Activated naive CD8-positive, alpha-beta T cell treated with anti-CD3 and anti-CD28 coated beads for 36 hours (primary cell): ENCODE data around the gene QARS1. TPM values are rescaled to one million over a fixed set of nuclear protein-coding genes. Genes with fewer than 3 reads are reported as not detected.

Experiments
- DNase-seq: peaks from one replicate; pipeline ENCODE4 v3.0.0; 2021
- H3K27ac Mint-ChIP-seq: one replicate; pipeline ENCODE4 v1.8.0; 2022; ENCODE audit warnings: mild to moderate bottlenecking, moderate library complexity, mixed read lengths
- H3K27me3 Mint-ChIP-seq: one replicate; pipeline ENCODE4 v1.8.0; 2022; ENCODE audit warnings: mild to moderate bottlenecking, mixed read lengths
- H3K36me3 Mint-ChIP-seq: one replicate; pipeline ENCODE4 v1.8.0; 2021; ENCODE audit warnings: mild to moderate bottlenecking, mixed read lengths
- H3K4me1 Mint-ChIP-seq: one replicate; pipeline ENCODE4 v1.8.0; 2021; ENCODE audit warnings: mixed read lengths
- H3K4me3 Mint-ChIP-seq: one replicate; pipeline ENCODE4 v1.8.0; 2022; ENCODE audit warnings: mild to moderate bottlenecking, moderate library complexity, mixed read lengths
- H3K9me3 Mint-ChIP-seq: one replicate; pipeline ENCODE4 v1.8.0; 2022; ENCODE audit warnings: mixed read lengths
- total RNA-seq, 2 experiments: library from RNA; stranded (reverse); gene quantifications; one replicate each; pipeline ENCODE4 v1.2.3, GENCODE V29; 2021

QARS1 gene
- total RNA-seq, 2 experiments from 2014 or later = 252 to 272 TPM

DNA sequence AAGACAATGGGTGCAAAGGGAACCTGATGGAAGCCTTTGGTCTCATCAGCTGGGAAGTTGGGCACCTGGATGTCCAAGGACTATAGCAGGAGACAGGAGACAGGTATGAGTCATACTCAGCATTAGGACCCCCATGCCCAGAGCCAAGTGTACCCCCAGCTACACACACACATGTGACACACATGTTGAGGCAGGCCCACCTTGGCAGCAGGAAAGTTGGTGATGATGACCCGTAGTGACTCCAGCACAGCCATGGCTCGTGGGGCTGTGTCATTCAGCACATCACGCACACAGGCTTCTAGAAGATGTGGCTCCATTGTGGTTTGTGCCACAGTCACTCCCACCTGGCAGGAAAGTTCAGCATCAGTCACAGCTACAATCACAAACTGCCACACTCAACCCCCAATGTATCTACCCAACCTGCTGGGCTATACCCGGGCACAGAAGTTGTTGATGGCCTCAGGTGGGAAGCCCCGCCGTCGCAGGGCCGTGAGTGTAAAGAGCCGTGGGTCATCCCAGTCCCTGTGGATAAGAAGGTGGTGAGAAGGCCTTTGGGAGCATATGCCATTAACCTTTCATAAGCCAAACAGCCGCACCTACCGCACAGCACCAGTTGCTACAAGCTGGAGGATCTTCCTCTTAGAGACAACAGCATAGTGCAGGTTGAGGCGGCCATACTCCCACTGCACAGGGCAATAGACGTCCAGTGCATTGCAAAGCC, 5.5 kb downstream of the QARS1 start:
- no peak overlapping the region for H3K4me3 Mint-ChIP-seq
- H3K9me3 Mint-ChIP-seq = no peaks in the 10 kb centered on the region
- H3K27me3 Mint-ChIP-seq = no peaks in the 10 kb centered on the region
- no peak for DNase-seq
- H3K27ac Mint-ChIP-seq = no peak overlapping the region
- H3K36me3 Mint-ChIP-seq = peaks cover 29% of the 10 kb centered on the region
- peaks cover 16% of the 10 kb centered on the region for H3K4me1 Mint-ChIP-seq

DNA sequence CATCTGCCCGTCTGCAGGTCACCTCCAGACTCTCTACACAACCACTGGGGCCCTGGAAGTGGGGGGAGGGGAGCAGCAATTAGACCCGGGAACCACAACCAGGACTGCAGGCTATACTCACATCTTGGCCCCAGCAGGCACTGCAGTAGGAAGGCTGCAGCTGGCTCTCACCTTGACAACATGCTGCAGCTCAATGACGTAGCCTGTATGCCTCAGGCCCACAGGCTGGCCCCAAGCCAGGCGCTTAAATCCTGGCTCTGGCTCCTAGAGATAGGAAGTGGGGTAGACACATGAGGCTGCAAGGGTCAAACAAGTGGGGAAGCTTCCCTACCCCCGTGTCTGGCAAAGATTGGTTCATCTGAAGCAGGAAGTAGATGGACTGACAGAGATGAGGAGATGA, 6.1 kb downstream of the QARS1 start:
- H3K4me3 Mint-ChIP-seq = no peak overlapping the region
- no peak overlapping the region for H3K27ac Mint-ChIP-seq
- no peak for DNase-seq
- peaks cover 29% of the 10 kb centered on the region for H3K36me3 Mint-ChIP-seq
- peaks cover 11% of the 10 kb centered on the region for H3K4me1 Mint-ChIP-seq
- H3K9me3 Mint-ChIP-seq = no peaks in the 10 kb centered on the region
- no peaks in the 10 kb centered on the region for H3K27me3 Mint-ChIP-seq

DNA sequence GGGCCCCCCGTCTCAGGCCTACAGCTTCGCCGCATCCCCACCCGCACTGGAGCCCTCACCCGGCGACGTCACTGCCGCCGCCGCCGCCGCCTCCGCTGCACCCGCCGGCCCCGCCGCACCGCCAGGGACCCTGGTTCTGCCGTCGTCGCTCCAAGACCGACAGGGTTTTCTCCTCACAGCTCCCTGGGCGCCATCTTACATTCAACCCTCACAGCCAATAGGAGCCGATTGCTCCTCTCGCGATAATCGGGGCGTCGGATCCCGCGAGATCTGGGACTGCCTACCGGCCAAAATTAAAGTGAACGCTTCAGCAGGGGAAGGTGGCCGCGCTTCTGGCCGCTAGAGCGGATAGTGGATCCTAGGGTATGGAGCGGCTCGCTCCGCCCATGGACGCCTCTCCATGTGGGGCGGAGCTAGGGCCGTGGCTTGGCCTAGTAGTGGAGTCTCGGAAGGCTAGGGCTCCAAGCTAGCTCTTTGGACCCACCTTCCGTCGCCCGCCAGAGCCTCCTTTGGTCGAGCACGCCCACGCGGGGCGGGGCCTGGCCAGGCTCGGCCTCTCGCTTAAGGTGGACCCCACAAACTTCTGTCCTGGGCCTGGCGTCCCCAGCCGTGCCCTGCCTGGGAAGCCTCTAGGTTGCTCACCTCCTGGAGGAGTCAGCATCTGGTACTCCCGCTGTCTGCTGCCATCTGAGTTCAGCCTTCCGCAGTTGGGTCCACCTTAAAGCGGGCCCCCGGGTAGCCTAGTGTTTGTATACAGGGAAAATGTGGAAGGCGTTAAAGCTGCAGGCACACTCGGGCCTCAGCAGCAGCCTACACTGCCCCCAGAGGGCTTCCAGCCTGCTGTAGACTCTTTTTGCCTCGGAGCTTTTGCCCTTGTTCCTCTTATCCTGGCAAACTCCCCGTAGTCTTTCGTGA, 10.4 kb downstream of the QARS1 start, which contains the start of gene QRICH1:
Gene QRICH1, minus strand, starts transcription at position 219 of the 915 bp plus-strand sequence. CDS start 17,054 bp downstream, outside the sequence.
- DNase-seq = peak; percentile 94
- no peaks in the 10 kb centered on the region for H3K9me3 Mint-ChIP-seq
- peak within 1 kb of the TSS; percentile 85 for H3K4me3 Mint-ChIP-seq
- H3K27me3 Mint-ChIP-seq = no peaks in the 10 kb centered on the region
- H3K4me1 Mint-ChIP-seq = peaks cover 28% of the 10 kb centered on the region
- H3K36me3 Mint-ChIP-seq = peaks cover 15% of the 10 kb centered on the region
- peak within 1 kb of the TSS; percentile 93 for H3K27ac Mint-ChIP-seq

DNA sequence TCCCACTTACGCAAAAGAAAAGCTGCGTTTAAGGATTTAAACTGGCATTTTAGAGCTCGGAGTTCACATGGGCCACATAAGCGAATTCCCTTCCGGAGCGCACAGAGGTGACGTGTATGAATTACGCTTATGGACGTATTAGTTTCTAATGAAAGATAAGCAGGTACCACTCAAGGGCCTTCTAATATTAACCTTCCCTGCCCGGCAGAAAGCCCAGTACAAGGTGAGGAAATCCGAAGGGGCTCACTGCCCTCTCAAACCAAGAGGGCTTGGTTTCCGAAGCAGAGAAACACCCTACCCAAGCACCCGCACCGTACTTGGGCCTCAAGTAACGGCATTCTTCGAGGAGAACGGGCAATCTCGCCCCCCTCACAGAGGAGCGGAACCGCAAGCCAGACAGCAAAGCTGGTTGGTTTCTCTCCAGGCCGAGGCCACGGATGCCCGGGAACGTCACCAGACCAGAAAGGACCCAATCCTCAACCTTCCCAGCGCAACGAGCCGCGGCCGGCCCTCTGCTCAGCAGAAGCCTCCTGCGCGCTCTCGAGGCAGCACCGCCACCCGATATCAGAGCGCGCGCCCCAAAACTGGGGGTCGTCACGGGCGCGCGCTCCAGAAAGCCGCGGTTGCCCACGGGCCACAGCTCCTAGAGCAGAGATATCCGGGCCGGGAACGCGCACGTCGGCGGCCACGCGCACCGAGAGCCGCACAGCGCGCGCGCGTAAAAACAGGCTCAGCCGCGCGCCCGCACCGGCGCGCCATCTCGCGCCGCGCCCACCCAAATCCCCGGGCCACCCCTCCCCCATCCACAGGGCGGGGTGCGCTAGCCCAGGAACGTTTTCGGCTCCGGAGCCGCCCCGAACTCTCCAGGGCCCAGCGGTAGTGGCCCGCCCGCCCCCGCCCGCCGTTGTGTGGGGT, 11.4 kb downstream of the QARS1 start:
- peak; percentile 88 for DNase-seq
- Mint-ChIP-seq H3K27me3 (no peaks in the 10 kb centered on the region), H3K4me1 (peaks cover 30% of the 10 kb centered on the region), H3K27ac (peak overlapping the region; percentile 91), H3K9me3 (no peaks in the 10 kb centered on the region), H3K4me3 (peak overlapping the region; percentile 85), H3K36me3 (peaks cover 17% of the 10 kb centered on the region)

DNA sequence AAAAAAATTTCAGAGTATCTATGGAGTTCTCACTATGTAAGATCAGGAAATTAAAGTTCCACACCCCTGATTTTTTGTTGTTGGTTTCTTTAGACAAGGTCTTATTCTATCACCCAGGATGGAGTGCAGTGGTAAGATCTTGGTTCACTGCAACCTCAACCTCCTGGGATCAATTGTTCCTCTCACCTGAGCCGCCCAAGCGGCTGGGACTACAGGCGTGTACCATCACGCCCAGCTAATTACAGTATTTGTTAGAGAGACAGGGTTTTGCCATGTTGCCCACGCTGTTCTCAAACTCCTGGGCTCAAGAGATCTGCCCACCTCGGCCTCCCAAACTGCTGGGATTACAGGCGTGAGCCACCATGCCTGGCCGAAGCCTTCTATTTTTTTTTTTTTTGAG, 23.1 kb downstream of the QARS1 start:
- H3K4me3 Mint-ChIP-seq = no peak overlapping the region
- DNase-seq = no peak
- H3K4me1 Mint-ChIP-seq = peaks cover 11% of the 10 kb centered on the region
- peaks cover 7% of the 10 kb centered on the region for H3K36me3 Mint-ChIP-seq
- no peak overlapping the region for H3K27ac Mint-ChIP-seq
- no peaks in the 10 kb centered on the region for H3K27me3 Mint-ChIP-seq
- no peaks in the 10 kb centered on the region for H3K9me3 Mint-ChIP-seq

DNA sequence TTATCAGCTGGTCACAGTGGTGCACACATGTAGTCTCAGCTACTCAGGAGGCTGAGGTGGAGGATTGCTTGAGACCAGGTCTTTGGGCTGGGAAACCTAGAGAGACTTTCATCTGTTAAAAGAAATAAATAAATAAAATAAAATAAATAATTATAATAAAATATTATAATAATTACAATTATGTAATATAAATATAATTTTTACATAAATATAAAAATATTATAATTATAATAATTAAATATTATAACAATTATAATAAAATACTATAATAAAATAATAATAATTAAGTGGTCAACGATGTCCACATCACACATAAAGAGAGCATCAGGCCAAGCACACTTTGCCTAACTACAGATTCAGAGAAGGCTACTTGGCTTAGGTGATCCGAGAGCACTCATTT, 25.3 kb downstream of the QARS1 start:
- H3K9me3 Mint-ChIP-seq = no peaks in the 10 kb centered on the region
- H3K27ac Mint-ChIP-seq = no peak overlapping the region
- H3K36me3 Mint-ChIP-seq = peaks cover 6% of the 10 kb centered on the region
- H3K27me3 Mint-ChIP-seq = no peaks in the 10 kb centered on the region
- no peak overlapping the region for H3K4me3 Mint-ChIP-seq
- no peak for DNase-seq
- H3K4me1 Mint-ChIP-seq = peaks cover 11% of the 10 kb centered on the region

DNA sequence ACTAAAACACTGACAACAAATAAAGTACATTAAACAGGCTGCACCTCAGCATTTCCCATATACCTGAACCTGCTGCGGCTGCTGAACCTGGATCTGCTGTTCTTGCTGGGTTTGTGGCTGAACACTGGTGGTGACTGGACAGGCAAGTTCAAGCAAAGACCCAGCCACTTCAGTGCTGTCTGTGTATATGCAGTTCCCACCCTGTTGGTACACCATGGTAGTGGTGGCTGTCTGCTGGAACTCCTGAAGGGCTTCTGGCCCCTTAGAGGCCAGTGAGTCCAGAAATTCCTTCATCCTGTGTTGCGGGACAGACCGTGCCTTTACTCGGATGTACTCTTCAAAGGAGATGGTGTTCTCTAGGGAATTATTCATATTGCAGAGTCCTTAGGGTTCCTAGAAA, 27.9 kb downstream of the QARS1 start:
- DNase-seq = no peak
- Mint-ChIP-seq H3K9me3 (no peaks in the 10 kb centered on the region), H3K36me3 (peaks cover 10% of the 10 kb centered on the region), H3K4me1 (peaks cover 11% of the 10 kb centered on the region), H3K27me3 (no peaks in the 10 kb centered on the region), H3K4me3 (no peak overlapping the region), H3K27ac (no peak overlapping the region)

DNA sequence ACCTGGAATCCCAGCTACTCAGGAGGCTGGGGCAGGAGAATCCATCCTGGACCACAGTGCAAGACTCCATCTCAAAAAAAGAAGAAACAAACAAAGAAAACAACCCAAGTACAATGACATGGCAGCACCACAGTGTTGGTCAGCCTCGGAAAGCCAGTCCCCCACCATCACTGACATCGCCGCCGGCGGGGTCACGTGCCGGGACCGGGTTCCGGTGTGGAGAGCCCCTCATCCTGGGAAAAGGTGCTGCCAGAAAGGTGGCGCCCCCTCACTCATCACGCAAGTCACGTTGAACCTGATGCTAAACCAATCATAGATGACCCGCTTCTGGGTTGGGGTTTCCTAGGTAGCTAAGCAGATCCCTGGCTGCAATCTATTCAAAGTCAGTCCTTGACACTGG, 28.4 kb downstream of the QARS1 start:
- Mint-ChIP-seq H3K4me3 (no peak overlapping the region), H3K4me1 (peaks cover 6% of the 10 kb centered on the region), H3K9me3 (no peaks in the 10 kb centered on the region), H3K27me3 (no peaks in the 10 kb centered on the region), H3K27ac (no peak overlapping the region), H3K36me3 (peaks cover 10% of the 10 kb centered on the region)
- DNase-seq = no peak

DNA sequence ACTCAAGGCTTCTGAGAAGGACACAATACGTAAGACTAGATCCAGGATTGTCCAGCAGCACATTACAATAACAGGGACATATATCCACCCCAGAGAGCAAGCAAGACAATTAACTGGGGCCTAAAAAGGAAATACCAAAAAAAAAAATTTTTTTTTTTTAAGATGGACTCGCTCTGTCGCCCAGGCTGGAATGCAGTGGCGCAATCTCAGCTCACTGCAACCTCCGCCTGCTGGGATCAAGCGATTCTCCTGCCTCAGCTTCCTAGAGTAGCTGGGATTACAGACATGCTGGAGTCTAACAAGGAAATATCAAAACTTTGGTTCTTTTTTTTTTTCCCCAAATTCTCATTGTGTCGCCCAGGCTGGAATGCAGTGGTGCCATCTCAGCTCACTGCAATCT, 46.5 kb downstream of the QARS1 start:
- Mint-ChIP-seq H3K4me1 (peaks cover 8% of the 10 kb centered on the region), H3K27me3 (no peaks in the 10 kb centered on the region), H3K9me3 (no peaks in the 10 kb centered on the region), H3K36me3 (peaks cover 14% of the 10 kb centered on the region), H3K4me3 (no peak overlapping the region), H3K27ac (no peak overlapping the region)
- DNase-seq = no peak

DNA sequence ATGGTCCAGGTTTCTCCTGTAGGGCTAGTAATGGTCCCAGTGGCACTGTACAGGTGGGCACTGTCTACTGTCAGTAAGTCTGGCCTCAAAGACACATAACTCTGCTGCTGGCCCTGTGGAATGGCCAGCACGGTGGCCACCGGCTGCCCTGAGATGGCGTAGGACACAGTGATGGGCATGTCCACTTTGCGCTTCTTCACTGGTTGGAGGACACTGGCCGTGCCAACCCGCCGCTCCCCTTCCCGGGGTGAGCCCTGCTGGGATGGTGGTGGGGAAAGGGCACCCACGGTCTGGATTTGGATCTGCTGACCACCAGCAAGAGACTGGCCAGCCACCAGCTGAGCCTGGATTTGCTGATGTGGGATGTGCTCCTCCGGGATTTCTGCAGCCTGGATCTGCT, 47.3 kb downstream of the QARS1 start:
- no peak for DNase-seq
- H3K27me3 Mint-ChIP-seq = no peaks in the 10 kb centered on the region
- peaks cover 10% of the 10 kb centered on the region for H3K4me1 Mint-ChIP-seq
- H3K9me3 Mint-ChIP-seq = no peaks in the 10 kb centered on the region
- no peak overlapping the region for H3K27ac Mint-ChIP-seq
- no peak overlapping the region for H3K4me3 Mint-ChIP-seq
- H3K36me3 Mint-ChIP-seq = peaks cover 18% of the 10 kb centered on the region

DNA sequence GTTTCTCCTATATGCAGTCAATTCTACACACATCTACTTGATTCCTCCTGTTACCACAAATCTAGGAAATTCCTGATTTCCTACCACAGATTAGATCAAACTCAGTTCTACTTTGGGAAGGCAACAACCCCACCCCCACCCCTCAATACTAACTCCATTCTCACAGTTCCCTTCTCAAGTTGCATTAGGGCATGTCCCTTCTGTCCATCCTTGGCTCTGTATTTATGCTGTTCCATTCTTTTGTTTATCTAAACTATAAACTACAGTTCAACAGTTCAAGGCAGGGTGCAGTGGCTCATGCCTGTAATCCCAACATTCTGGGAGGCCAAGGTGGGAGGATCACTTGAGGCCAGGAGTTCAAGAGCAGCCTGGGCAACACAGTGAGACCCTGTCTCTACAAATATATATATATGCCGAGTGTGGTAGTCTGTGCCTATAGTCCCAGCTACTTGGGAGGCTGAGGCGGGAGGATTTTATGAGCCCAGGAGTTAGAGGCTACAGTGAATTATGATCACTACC, 50.2 kb downstream of the QARS1 start:
- H3K4me1 Mint-ChIP-seq = peaks cover 9% of the 10 kb centered on the region
- DNase-seq = no peak
- H3K27ac Mint-ChIP-seq = no peak overlapping the region
- H3K4me3 Mint-ChIP-seq = no peak overlapping the region
- H3K27me3 Mint-ChIP-seq = no peaks in the 10 kb centered on the region
- H3K9me3 Mint-ChIP-seq = no peaks in the 10 kb centered on the region
- H3K36me3 Mint-ChIP-seq = peaks cover 23% of the 10 kb centered on the region

DNA sequence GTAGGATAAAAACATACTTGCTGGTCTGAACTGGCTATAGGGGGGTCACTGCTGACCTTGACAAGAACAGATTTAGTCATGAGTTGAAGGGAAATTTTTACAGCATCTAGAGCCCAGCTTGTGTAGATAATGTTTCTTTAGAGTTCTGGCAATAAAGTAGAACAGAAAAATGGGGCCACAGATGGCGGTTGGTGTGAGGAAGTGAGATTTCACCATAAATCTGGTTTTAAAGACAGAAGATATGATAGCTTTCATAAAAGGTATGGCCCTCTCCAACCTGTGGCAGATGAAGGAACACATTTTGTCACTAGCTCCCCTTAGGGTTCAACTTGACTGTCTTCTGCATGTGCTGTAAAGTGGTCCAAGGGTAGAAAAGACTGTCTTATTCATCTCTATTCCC, 51.0 kb downstream of the QARS1 start:
- Mint-ChIP-seq H3K27me3 (no peaks in the 10 kb centered on the region), H3K9me3 (no peaks in the 10 kb centered on the region), H3K4me1 (peaks cover 9% of the 10 kb centered on the region), H3K27ac (no peak overlapping the region), H3K4me3 (no peak overlapping the region), H3K36me3 (peaks cover 23% of the 10 kb centered on the region)
- DNase-seq = no peak
